ENCODE data around the gene SMIM32.

The SMIM32 gene

GRCh38 chr5:136143763-136144162 lies 49.2 kb downstream of the SMIM32 start:
- no peak overlapping the region for H3K4me3 ChIP-seq (ENCODE audit: low read length)
- no peaks in the 10 kb centered on the region for H3K9me3 ChIP-seq (ENCODE audit: control insufficient read depth, insufficient read depth, low read length)
- H4K20me1 ChIP-seq (ENCODE audit: control insufficient read depth, insufficient read depth, low read depth, low read length) = peaks cover 54% of the 10 kb centered on the region
- H3K27me3 ChIP-seq (ENCODE audit: control insufficient read depth, low read length) = no peaks in the 10 kb centered on the region
- H3K27ac ChIP-seq (ENCODE audit: low read depth, low read length) = no peak overlapping the region
- TF ChIP-seq EZH2phosphoT487 (IDR thresholded peaks at IDR 0.05; ENCODE audit: borderline replicate concordance, low read length) (no peak), CTCF (IDR thresholded peaks at IDR 0.05; ENCODE audit: low read depth, low read length, poor library complexity, severe bottlenecking) (no peak)
- H3K36me3 ChIP-seq (ENCODE audit: control insufficient read depth, low read length) = peaks cover 60% of the 10 kb centered on the region
- peaks cover 100% of the 10 kb centered on the region for H3K79me2 ChIP-seq (ENCODE audit: control insufficient read depth, low read length)
- H3K4me1 ChIP-seq (ENCODE audit: control insufficient read depth, low read length) = peaks cover 68% of the 10 kb centered on the region
- H3F3A ChIP-seq (ENCODE audit: control insufficient read depth, insufficient read depth) = no peaks in the 10 kb centered on the region
- no peaks in the 10 kb centered on the region for H3K9me2 ChIP-seq (replicated peaks; ENCODE audit: control insufficient read depth, low read length)
- H3K4me2 ChIP-seq (ENCODE audit: low read length) = peak overlapping the region; percentile 28

- H3K4me1 ChIP-seq (ENCODE audit: control insufficient read depth, low read length) = peaks cover 72% of the 10 kb centered on the region
- H3K4me3 ChIP-seq (ENCODE audit: low read length) = no peak overlapping the region
- H4K20me1 ChIP-seq (ENCODE audit: control insufficient read depth, insufficient read depth, low read depth, low read length) = peaks cover 55% of the 10 kb centered on the region
- H3K4me2 ChIP-seq (ENCODE audit: low read length) = peak overlapping the region; percentile 28
- no peaks in the 10 kb centered on the region for H3K27me3 ChIP-seq (ENCODE audit: control insufficient read depth, low read length)
- no peaks in the 10 kb centered on the region for H3F3A ChIP-seq (ENCODE audit: control insufficient read depth, insufficient read depth)
- no peak overlapping the region for H3K27ac ChIP-seq (ENCODE audit: low read depth, low read length)
- no peaks in the 10 kb centered on the region for H3K9me2 ChIP-seq (replicated peaks; ENCODE audit: control insufficient read depth, low read length)
- peaks cover 60% of the 10 kb centered on the region for H3K36me3 ChIP-seq (ENCODE audit: control insufficient read depth, low read length)
- TF ChIP-seq EZH2phosphoT487 (IDR thresholded peaks at IDR 0.05; ENCODE audit: borderline replicate concordance, low read length) (no peak), CTCF (IDR thresholded peaks at IDR 0.05; ENCODE audit: low read depth, low read length, poor library complexity, severe bottlenecking) (no peak)
- no peaks in the 10 kb centered on the region for H3K9me3 ChIP-seq (ENCODE audit: control insufficient read depth, insufficient read depth, low read length)
- H3K79me2 ChIP-seq (ENCODE audit: control insufficient read depth, low read length) = peaks cover 100% of the 10 kb centered on the region
Observed at GRCh38 chr5:136143312-136143711, 49.6 kb downstream of the SMIM32 start.

GRCh38 chr5:136141561-136141960 lies 51.4 kb downstream of the SMIM32 start:
- no peak for TF ChIP-seq EZH2phosphoT487 (IDR thresholded peaks at IDR 0.05; ENCODE audit: borderline replicate concordance, low read length)
- TF ChIP-seq CTCF (IDR thresholded peaks at IDR 0.05; ENCODE audit: low read depth, low read length, poor library complexity, severe bottlenecking) = no peak
- no peak overlapping the region for H3K27ac ChIP-seq (ENCODE audit: low read depth, low read length)
- no peaks in the 10 kb centered on the region for H3K9me2 ChIP-seq (replicated peaks; ENCODE audit: control insufficient read depth, low read length)
- H3K9me3 ChIP-seq (ENCODE audit: control insufficient read depth, insufficient read depth, low read length) = no peaks in the 10 kb centered on the region
- no peaks in the 10 kb centered on the region for H3F3A ChIP-seq (ENCODE audit: control insufficient read depth, insufficient read depth)
- peaks cover 65% of the 10 kb centered on the region for H3K36me3 ChIP-seq (ENCODE audit: control insufficient read depth, low read length)
- H3K79me2 ChIP-seq (ENCODE audit: control insufficient read depth, low read length) = peaks cover 100% of the 10 kb centered on the region
- peaks cover 90% of the 10 kb centered on the region for H3K4me1 ChIP-seq (ENCODE audit: control insufficient read depth, low read length)
- H3K27me3 ChIP-seq (ENCODE audit: control insufficient read depth, low read length) = no peaks in the 10 kb centered on the region
- H4K20me1 ChIP-seq (ENCODE audit: control insufficient read depth, insufficient read depth, low read depth, low read length) = peaks cover 65% of the 10 kb centered on the region
- H3K4me3 ChIP-seq (ENCODE audit: low read length) = no peak overlapping the region
- H3K4me2 ChIP-seq (ENCODE audit: low read length) = 0 out of 2 replicates have a peak overlapping the region, but pooled peaks have one; percentile 4

Data from DOHH2 (cell line).